SU-DHL-6 (cell line): ENCODE results near the gene HSPA9.

ENCODE experiments used
- H2AFZ ChIP-seq: fragments of 200-600 bp; sonication (generic); 2 replicates; pipeline ENCODE4 v1.6.1; 2014; ENCODE audit warnings: low read depth, mild to moderate bottlenecking, moderate library complexity, mixed read lengths, antibody characterized with exemption, low read length; ENCODE audit not compliant: severe bottlenecking
- H3F3A ChIP-seq: fragments of 200-600 bp; shearing (Covaris generic); 2 replicates; pipeline ENCODE4 v1.6.0; 2016; ENCODE audit warnings: antibody characterized with exemption, mild to moderate bottlenecking; ENCODE audit not compliant: insufficient read depth
- H3K27ac ChIP-seq: fragments of 200-600 bp; sonication (generic); 2 replicates; pipeline ENCODE4 v1.5.1; 2016; ENCODE audit warnings: low read depth, mild to moderate bottlenecking, low read length, moderate library complexity, mixed read lengths
- H3K27me3 ChIP-seq: fragments of 200-600 bp; sonication (generic), shearing (Covaris generic); 2 replicates; pipeline ENCODE4 v1.6.0; 2014; ENCODE audit warnings: mild to moderate bottlenecking, low read length
- H3K36me3 ChIP-seq: fragments of 200-600 bp; sonication (generic); 2 replicates; pipeline ENCODE4 v1.6.1; 2014; ENCODE audit warnings: mild to moderate bottlenecking, low read length, mixed read lengths
- H3K4me2 ChIP-seq: fragments of 300-600, 200-600 bp; shearing (Covaris generic), sonication (generic); 2 replicates; pipeline ENCODE4 v1.6.0; 2014; ENCODE audit warnings: low read length, low read depth, mild to moderate bottlenecking; ENCODE audit not compliant: poor library complexity, severe bottlenecking
- H3K4me3 ChIP-seq: fragments of 200-600 bp; sonication (generic); 2 replicates; pipeline ENCODE4 v1.5.1; 2014; ENCODE audit warnings: antibody characterized with exemption, low read length, mild to moderate bottlenecking, mixed read lengths; ENCODE audit not compliant: insufficient read depth, poor library complexity, severe bottlenecking
- H3K79me2 ChIP-seq: fragments of 200-600 bp; sonication (generic); 2 replicates; pipeline ENCODE4 v1.6.1; 2014; ENCODE audit warnings: mild to moderate bottlenecking, low read length, moderate library complexity; ENCODE audit not compliant: insufficient read depth
- H3K9ac ChIP-seq: fragments of 200-600 bp; sonication (generic); 2 replicates; pipeline ENCODE4 v1.7.0; 2014; ENCODE audit warnings: mild to moderate bottlenecking, low read length
- H3K9me2 ChIP-seq: fragments of 200-600 bp; sonication (generic); replicated peaks from 2 replicates; pipeline ENCODE4 v1.6.1; 2014; ENCODE audit warnings: low read length; ENCODE audit not compliant: insufficient read depth
- H3K9me3 ChIP-seq: fragments of 200-600 bp; sonication (generic); 2 replicates; pipeline ENCODE4 v1.6.1; 2014; ENCODE audit warnings: low read length, mixed read lengths; ENCODE audit not compliant: insufficient read depth
- H4K20me1 ChIP-seq: fragments of 200-600 bp; sonication (generic); 2 replicates; pipeline ENCODE4 v1.6.1; 2014; ENCODE audit warnings: low read depth, mild to moderate bottlenecking, antibody characterized with exemption, low read length, moderate library complexity, mixed read lengths
- EZH2phosphoT487 ChIP-seq: fragments of 200-600 bp; sonication (generic), shearing (Covaris generic); conservative IDR thresholded peaks from 2 replicates; pipeline ENCODE4 v1.6.1; 2018; ENCODE audit warnings: mild to moderate bottlenecking, antibody characterized with exemption, low read length, moderate library complexity, mixed read lengths
- TF ChIP-seq, protein P1 (sequence below): fragments of 200-600 bp; sonication (generic); IDR thresholded peaks from one replicate; pipeline ENCODE4 v1.5.1; 2017; ENCODE audit warnings: antibody characterized with exemption, mild to moderate bottlenecking, low read length, moderate library complexity; ENCODE audit not compliant: insufficient read depth, poor library complexity, severe bottlenecking

HSPA9 gene

DNA sequence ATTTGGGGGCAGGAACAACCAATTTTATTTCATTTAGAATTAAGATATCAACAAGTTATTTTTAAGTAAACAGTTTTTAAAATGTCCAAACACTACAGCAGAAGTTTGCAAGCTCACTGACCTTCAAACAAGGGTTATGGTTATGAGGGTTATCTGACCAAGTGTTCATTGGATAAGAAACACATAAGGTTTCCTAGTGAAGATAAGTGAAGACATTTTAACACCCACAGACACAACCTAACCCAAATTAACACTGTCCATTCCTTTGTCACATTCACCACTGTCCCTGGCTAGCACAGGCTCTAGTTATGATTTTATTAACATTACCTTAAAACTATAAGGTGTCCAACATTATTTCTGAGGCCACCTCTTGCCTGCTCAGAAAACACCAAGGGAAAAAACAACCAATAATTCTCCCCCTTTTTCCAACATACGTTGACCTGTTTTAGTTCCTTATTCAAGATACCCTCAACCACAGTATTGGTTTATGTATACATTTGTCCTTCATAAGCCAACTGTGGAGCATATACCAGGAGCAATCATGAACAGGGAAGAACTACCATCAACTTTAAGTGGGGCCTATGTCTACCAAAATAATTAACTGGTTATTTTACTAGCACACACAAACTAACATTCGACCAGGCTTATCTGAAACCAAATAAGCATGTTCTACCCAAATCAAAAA is 36.1 kb downstream of the HSPA9 start:
- Histone ChIP-seq H4K20me1 (peaks cover 30% of the 10 kb centered on the region), H3K9ac (no peak overlapping the region)

DNA sequence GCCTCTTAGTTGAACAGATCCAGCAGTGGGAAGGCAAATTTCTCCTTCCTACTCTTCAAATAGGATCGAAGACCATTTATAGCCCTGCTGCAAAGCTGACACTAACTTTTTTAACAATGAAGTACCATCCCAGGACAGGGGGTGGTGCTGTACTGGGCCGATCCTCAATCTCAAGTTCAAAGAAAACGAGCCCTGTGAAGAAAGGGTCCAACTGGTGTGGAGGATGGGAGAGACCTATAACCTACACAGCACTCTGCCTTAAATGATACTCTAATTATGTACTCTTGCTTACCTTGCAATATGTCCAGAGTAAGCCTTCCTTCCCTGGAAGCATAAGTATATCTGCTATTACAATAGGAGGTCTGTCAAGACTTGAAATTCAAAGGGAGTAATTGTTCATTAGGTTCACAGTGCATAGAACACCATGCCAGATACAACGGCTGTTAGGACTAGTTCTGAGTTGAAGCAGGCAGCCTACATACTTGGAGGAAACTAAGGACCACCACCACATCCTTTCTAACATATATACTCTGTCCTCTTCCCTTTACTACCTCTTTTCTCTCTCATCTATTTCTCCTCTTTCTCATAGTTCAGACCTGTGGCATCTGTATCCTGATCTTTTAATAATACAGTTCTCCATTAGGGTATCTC is 38.4 kb downstream of the HSPA9 start:
- Histone ChIP-seq H3K9me3 (no peaks in the 10 kb centered on the region), H3K9me2 (no peaks in the 10 kb centered on the region), H3K27me3 (no peaks in the 10 kb centered on the region), H3K9ac (no peak overlapping the region), H2AFZ (no peak overlapping the region), H3F3A (0 out of 2 replicates have a peak, but pooled peaks cover 6% of the 10 kb centered on the region), H3K4me3 (no peak overlapping the region), H3K27ac (no peak overlapping the region), H3K4me2 (no peak overlapping the region), H3K79me2 (peaks cover 95% of the 10 kb centered on the region), H3K36me3 (peaks cover 19% of the 10 kb centered on the region; the same call in 1 of the 2 replicates), H4K20me1 (peaks cover 43% of the 10 kb centered on the region)
- TF ChIP-seq, protein P1, sequence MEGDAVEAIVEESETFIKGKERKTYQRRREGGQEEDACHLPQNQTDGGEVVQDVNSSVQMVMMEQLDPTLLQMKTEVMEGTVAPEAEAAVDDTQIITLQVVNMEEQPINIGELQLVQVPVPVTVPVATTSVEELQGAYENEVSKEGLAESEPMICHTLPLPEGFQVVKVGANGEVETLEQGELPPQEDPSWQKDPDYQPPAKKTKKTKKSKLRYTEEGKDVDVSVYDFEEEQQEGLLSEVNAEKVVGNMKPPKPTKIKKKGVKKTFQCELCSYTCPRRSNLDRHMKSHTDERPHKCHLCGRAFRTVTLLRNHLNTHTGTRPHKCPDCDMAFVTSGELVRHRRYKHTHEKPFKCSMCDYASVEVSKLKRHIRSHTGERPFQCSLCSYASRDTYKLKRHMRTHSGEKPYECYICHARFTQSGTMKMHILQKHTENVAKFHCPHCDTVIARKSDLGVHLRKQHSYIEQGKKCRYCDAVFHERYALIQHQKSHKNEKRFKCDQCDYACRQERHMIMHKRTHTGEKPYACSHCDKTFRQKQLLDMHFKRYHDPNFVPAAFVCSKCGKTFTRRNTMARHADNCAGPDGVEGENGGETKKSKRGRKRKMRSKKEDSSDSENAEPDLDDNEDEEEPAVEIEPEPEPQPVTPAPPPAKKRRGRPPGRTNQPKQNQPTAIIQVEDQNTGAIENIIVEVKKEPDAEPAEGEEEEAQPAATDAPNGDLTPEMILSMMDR, result no peak
- TF ChIP-seq EZH2phosphoT487, result no peak

More for the DNA sequence above, 36.1 kb downstream of the HSPA9 start:
- Histone ChIP-seq H3K9me3 (no peaks in the 10 kb centered on the region), H3K79me2 (peaks cover 92% of the 10 kb centered on the region), H3K4me3 (no peak overlapping the region), H3F3A (0 out of 2 replicates have a peak, but pooled peaks cover 6% of the 10 kb centered on the region), H3K27me3 (no peaks in the 10 kb centered on the region), H3K4me2 (peak overlapping the region; percentile 92), H3K27ac (no peak overlapping the region), H3K9me2 (no peaks in the 10 kb centered on the region), H3K36me3 (peaks cover 19% of the 10 kb centered on the region; the same call in 1 of the 2 replicates), H2AFZ (no peak overlapping the region)
- TF ChIP-seq, protein P1, result no peak
- no peak for TF ChIP-seq EZH2phosphoT487

DNA sequence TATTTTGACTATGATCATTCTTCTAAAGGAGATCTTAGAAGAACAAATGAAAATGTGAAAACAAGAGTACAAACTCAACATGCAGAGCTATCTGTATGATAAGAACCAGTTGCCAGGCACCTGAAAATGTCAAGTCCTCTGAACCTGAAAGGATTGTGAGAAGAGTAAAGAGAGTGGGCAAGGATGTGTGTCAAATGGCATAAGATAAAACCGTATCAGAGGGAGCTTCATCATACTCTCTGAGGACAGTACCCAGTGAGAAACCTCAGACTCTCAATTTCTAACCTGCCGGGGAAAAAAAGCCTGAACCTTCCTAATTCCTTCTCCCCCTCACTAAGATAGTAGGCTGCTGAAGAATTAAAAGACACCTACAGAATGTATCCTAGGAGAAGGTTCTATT is 39.0 kb downstream of the HSPA9 start:
- H4K20me1 ChIP-seq, result peaks cover 46% of the 10 kb centered on the region
- H3K36me3 ChIP-seq, result peaks cover 19% of the 10 kb centered on the region; the same call in 1 of the 2 replicates

More for the DNA sequence above, 39.0 kb downstream of the HSPA9 start:
- H3K9me2 ChIP-seq, result no peaks in the 10 kb centered on the region
- 0 out of 2 replicates have a peak, but pooled peaks cover 6% of the 10 kb centered on the region for H3F3A ChIP-seq
- H3K4me2 ChIP-seq, result no peak overlapping the region
- no peak overlapping the region for H3K27ac ChIP-seq
- no peak overlapping the region for H2AFZ ChIP-seq
- no peak overlapping the region for H3K4me3 ChIP-seq
- H3K27me3 ChIP-seq, result no peaks in the 10 kb centered on the region
- peaks cover 95% of the 10 kb centered on the region for H3K79me2 ChIP-seq
- H3K9me3 ChIP-seq, result no peaks in the 10 kb centered on the region
- TF ChIP-seq, protein P1, result no peak
- TF ChIP-seq EZH2phosphoT487, result no peak
- no peak overlapping the region for H3K9ac ChIP-seq
